Neural cell (in vitro differentiated cells): ENCODE data around the gene SIL1. TPM values are rescaled to one million over a fixed set of nuclear protein-coding genes. Genes with fewer than 3 reads are reported as not detected.

Experiments used
- H2AFZ ChIP-seq: fragments of 200-600, 300-800 bp; sonication (generic), shearing (Covaris generic); 2 replicates; pipeline ENCODE4 v1.6.0; 2014; ENCODE audit warnings: low read depth, mild to moderate bottlenecking, antibody characterized with exemption, low read length, moderate library complexity
- H3F3A ChIP-seq: fragments of 200-600 bp; shearing (Covaris generic); 2 replicates; pipeline ENCODE4 v1.6.1; 2016; ENCODE audit warnings: mild to moderate bottlenecking, moderate library complexity, mixed read lengths, antibody characterized with exemption, low read length; ENCODE audit not compliant: insufficient read depth, poor library complexity, severe bottlenecking
- H3K27ac ChIP-seq: fragments of 200-600, 300-800 bp; sonication (generic), shearing (Covaris generic); 2 replicates; pipeline ENCODE4 v1.5.1; 2014; ENCODE audit warnings: mild to moderate bottlenecking, low read length, moderate library complexity
- H3K27me3 ChIP-seq: fragments of 300-800, 200-600 bp; sonication (generic), shearing (Covaris generic); 2 replicates; pipeline ENCODE4 v1.6.0; 2014; ENCODE audit warnings: mild to moderate bottlenecking, low read depth, low read length, moderate library complexity; ENCODE audit not compliant: insufficient read depth
- H3K36me3 ChIP-seq: fragments of 300-800, 200-600 bp; sonication (generic), shearing (Covaris generic); 2 replicates; pipeline ENCODE4 v1.5.1; 2014; ENCODE audit warnings: mild to moderate bottlenecking, antibody characterized with exemption, low read length, moderate library complexity; ENCODE audit not compliant: insufficient read depth
- H3K4me2 ChIP-seq: fragments of 300-800, 200-600 bp; sonication (generic), shearing (Covaris generic); 2 replicates; pipeline ENCODE4 v1.6.0; 2014; ENCODE audit warnings: mild to moderate bottlenecking, low read length
- H3K4me3 ChIP-seq: fragments of 300-800, 200-600 bp; sonication (generic), shearing (Covaris generic); 2 replicates; pipeline ENCODE4 v1.5.1; 2014; ENCODE audit warnings: mild to moderate bottlenecking, low read length, moderate library complexity
- H3K79me2 ChIP-seq: fragments of 200-600 bp; shearing (Covaris generic); replicated peaks from 2 replicates; pipeline ENCODE4 v1.6.0; 2014; ENCODE audit warnings: mild to moderate bottlenecking, low read length, moderate library complexity; ENCODE audit not compliant: insufficient read depth
- H3K9ac ChIP-seq: fragments of 300-800, 200-600 bp; sonication (generic), shearing (Covaris generic); 2 replicates; pipeline ENCODE4 v1.6.1; 2016; ENCODE audit warnings: mild to moderate bottlenecking, low read length, mixed read lengths
- H3K9me2 ChIP-seq: fragments of 200-600 bp; shearing (Covaris generic); 2 replicates; pipeline ENCODE4 v1.6.1; 2016; ENCODE audit warnings: mild to moderate bottlenecking, low read length, mixed read lengths; ENCODE audit not compliant: insufficient read depth
- H3K9me3 ChIP-seq: fragments of 200-600, 300-800 bp; sonication (generic), shearing (Covaris generic); 2 replicates; pipeline ENCODE4 v1.6.1; 2016; ENCODE audit warnings: mild to moderate bottlenecking, mixed run types, low read length, moderate library complexity, mixed read lengths
- H4K20me1 ChIP-seq: fragments of 200-600 bp; shearing (Covaris generic); 2 replicates; pipeline ENCODE4 v1.6.1; 2016; ENCODE audit warnings: mild to moderate bottlenecking, mixed run types; ENCODE audit not compliant: insufficient read depth
- CTCF ChIP-seq: fragments of 450-650 bp; IDR thresholded peaks from 2 replicates; pipeline ENCODE4 v1.5.1; 2014; ENCODE audit warnings: antibody characterized with exemption, mild to moderate bottlenecking, moderate library complexity; ENCODE audit not compliant: poor library complexity, severe bottlenecking
- EP300 ChIP-seq: fragments of 450-650 bp; conservative IDR thresholded peaks from 2 replicates; pipeline ENCODE4 v1.6.1; 2014; ENCODE audit warnings: antibody characterized with exemption, mild to moderate bottlenecking, moderate library complexity; ENCODE audit not compliant: poor library complexity, severe bottlenecking
- EZH2 ChIP-seq: fragments of 200-600, 300-800 bp; shearing (Covaris generic), sonication (generic); IDR thresholded peaks from 2 replicates; pipeline ENCODE4 v1.6.1; 2014; ENCODE audit warnings: antibody characterized with exemption, low read length, borderline replicate concordance, mild to moderate bottlenecking; ENCODE audit not compliant: insufficient read depth, poor library complexity, severe bottlenecking
- MXI1 ChIP-seq: fragments of 450-650 bp; conservative IDR thresholded peaks from 2 replicates; pipeline ENCODE4 v1.6.1; 2014; ENCODE audit warnings: antibody characterized with exemption, mild to moderate bottlenecking; ENCODE audit not compliant: poor library complexity, severe bottlenecking
- POLR2AphosphoS5 ChIP-seq: IDR thresholded peaks from 2 replicates; pipeline ENCODE4 v1.6.1; 2012
- RAD21 ChIP-seq: fragments of 450-650 bp; conservative IDR thresholded peaks from 2 replicates; pipeline ENCODE4 v1.6.1; 2014; ENCODE audit warnings: antibody characterized with exemption, mild to moderate bottlenecking, moderate library complexity
- REST ChIP-seq: IDR thresholded peaks from 2 replicates; pipeline ENCODE4 v1.6.1; 2012; ENCODE audit warnings: borderline replicate concordance
- SMC3 ChIP-seq: fragments of 450-650 bp; conservative IDR thresholded peaks from 2 replicates; pipeline ENCODE4 v1.6.1; 2014; ENCODE audit warnings: antibody characterized with exemption, mild to moderate bottlenecking, moderate library complexity; ENCODE audit not compliant: poor library complexity
- TAF1 ChIP-seq: IDR thresholded peaks from 2 replicates; pipeline ENCODE4 v1.6.1; 2012; ENCODE audit warnings: low read depth
- polyA plus RNA-seq: library from polyadenylated mRNA; depleted of rRNA; stranded (reverse); fragments of >200 nt; gene quantifications from 2 replicates; pipeline ENCODE4 v1.2.3, GENCODE V29; 2014

Gene SIL1
- polyA plus RNA-seq, 1 donor from 2014 or later, result 4.7 TPM

GRCh38 chr5:139051392-139051791 lies 146.8 kb downstream of the SIL1 start:
- Histone ChIP-seq H4K20me1 (no peaks in the 10 kb centered on the region), H3K9ac (no peak overlapping the region), H3K27ac (no peak overlapping the region), H3K9me3 (no peaks in the 10 kb centered on the region), H3K79me2 (no peaks in the 10 kb centered on the region), H3K36me3 (no peaks in the 10 kb centered on the region), H3K4me3 (no peak overlapping the region), H2AFZ (no peak overlapping the region), H3F3A (no peaks in the 10 kb centered on the region), H3K4me2 (no peak overlapping the region), H3K9me2 (no peaks in the 10 kb centered on the region), H3K27me3 (no peaks in the 10 kb centered on the region)
- TF ChIP-seq POLR2AphosphoS5 (no peak), REST (no peak), RAD21 (no peak), EZH2 (no peak), SMC3 (no peak), TAF1 (no peak), CTCF (no peak), MXI1 (no peak), EP300 (no peak)

- TF ChIP-seq EP300 (no peak), CTCF (no peak), POLR2AphosphoS5 (no peak), MXI1 (no peak), REST (no peak)
- Histone ChIP-seq H3K9me2 (no peaks in the 10 kb centered on the region), H3K79me2 (no peaks in the 10 kb centered on the region), H3K27me3 (no peaks in the 10 kb centered on the region), H3K27ac (no peak overlapping the region), H4K20me1 (no peaks in the 10 kb centered on the region), H3K36me3 (no peaks in the 10 kb centered on the region), H3K9me3 (no peaks in the 10 kb centered on the region), H3K4me2 (no peak overlapping the region), H3K9ac (no peak overlapping the region), H3F3A (no peaks in the 10 kb centered on the region), H3K4me3 (no peak overlapping the region), H2AFZ (no peak overlapping the region)
Observed at GRCh38 chr5:139050432-139050831, 147.7 kb downstream of the SIL1 start.
